NT2/D1 (cell line): ENCODE measurements around the gene GLUL.

Experiments
- SUZ12 ChIP-seq: IDR thresholded peaks from 2 replicates; pipeline ENCODE4 v1.6.1; 2011; ENCODE audit not compliant: insufficient read length, insufficient read depth; ENCODE audit errors: extremely low read depth
- YY1 ChIP-seq: IDR thresholded peaks from 2 replicates; pipeline ENCODE4 v1.6.1; 2011; ENCODE audit not compliant: insufficient read length, insufficient read depth
- ZNF274 ChIP-seq: IDR thresholded peaks from 2 replicates; pipeline ENCODE4 v1.6.1; 2011; ENCODE audit warnings: mild to moderate bottlenecking, low read depth, low read length

GRCh38 chr1:182351790-182352364, 39.7 kb downstream of the GLUL start:
- TF ChIP-seq YY1 = no peak
- TF ChIP-seq ZNF274 = no peak
- no peak for TF ChIP-seq SUZ12
